Hepatocyte (in vitro differentiated cells): ENCODE measurements around the gene DLEC1.
"Not testable (repeated sequence)": the region's sequence is repeated elsewhere in the genome, so short reads cannot be mapped to it uniquely, and the experiment has no call there.

Source experiments
- CTCF ChIP-seq: fragments of 200-600 bp; sonication (generic); IDR thresholded peaks from 2 replicates; pipeline ENCODE4 v1.5.1; 2016; ENCODE audit warnings: antibody characterized with exemption, mild to moderate bottlenecking; ENCODE audit not compliant: poor library complexity
- EZH2 ChIP-seq: fragments of 200-600 bp; sonication (generic); IDR thresholded peaks from 2 replicates; pipeline ENCODE4 v1.6.1; 2016; ENCODE audit warnings: antibody characterized with exemption, mild to moderate bottlenecking, borderline replicate concordance
- EZH2phosphoT487 ChIP-seq: fragments of 200-600 bp; sonication (generic); IDR thresholded peaks from one replicate; pipeline ENCODE4 v1.6.1; 2018; ENCODE audit warnings: antibody characterized with exemption, mild to moderate bottlenecking, low read depth, moderate library complexity; ENCODE audit not compliant: unreplicated experiment, severe bottlenecking

GRCh38 chr3:38034335-38034734 lies 4.7 kb upstream of the DLEC1 start:
- not testable (repeated sequence) for TF ChIP-seq CTCF, EZH2, EZH2phosphoT487
